H9 (cell line): Measurements from ENCODE around the gene NEK8. TPM values are rescaled to one million over a fixed set of nuclear protein-coding genes. Genes with fewer than 3 reads are reported as not detected.

Source experiments
- DNase-seq: peaks from one replicate; pipeline ENCODE4 v3.0.0-alpha.2; 2017
- H2AFZ ChIP-seq: one replicate; pipeline ENCODE4 v1.6.1; 2013; ENCODE audit warnings: mild to moderate bottlenecking, low read length, control low read depth, moderate library complexity
- H2AK5ac ChIP-seq: 2 replicates; pipeline ENCODE4 v1.6.1; 2013; ENCODE audit warnings: low read length, control low read depth, mixed read lengths; ENCODE audit not compliant: insufficient read length
- H2BK120ac ChIP-seq: one replicate; pipeline ENCODE4 v1.6.1; 2013; ENCODE audit warnings: low read depth, mild to moderate bottlenecking, low read length, control low read depth, inconsistent platforms; ENCODE audit not compliant: poor library complexity, severe bottlenecking
- H2BK12ac ChIP-seq: 2 replicates; pipeline ENCODE4 v1.6.1; 2013; ENCODE audit warnings: low read length, control low read depth, mixed read lengths, low read depth; ENCODE audit not compliant: insufficient read length
- H2BK15ac ChIP-seq: 2 replicates; pipeline ENCODE4 v1.6.1; 2013; ENCODE audit warnings: low read depth, low read length, control low read depth
- H2BK20ac ChIP-seq: one replicate; pipeline ENCODE4 v1.6.1; 2013; ENCODE audit warnings: low read depth, mild to moderate bottlenecking, low read length, control low read depth, inconsistent platforms; ENCODE audit not compliant: poor library complexity, severe bottlenecking
- H2BK5ac ChIP-seq: 2 replicates; pipeline ENCODE4 v1.6.1; 2013; ENCODE audit warnings: low read length, control low read depth, mixed read lengths; ENCODE audit not compliant: insufficient read length
- H3K14ac ChIP-seq: 2 replicates; pipeline ENCODE4 v1.6.1; 2013; ENCODE audit warnings: low read length, control low read depth; ENCODE audit not compliant: insufficient read depth
- H3K18ac ChIP-seq: 2 replicates; pipeline ENCODE4 v1.6.1; 2013; ENCODE audit warnings: low read depth, mild to moderate bottlenecking, mixed read lengths, low read length, control low read depth; ENCODE audit not compliant: insufficient read length
- H3K23ac ChIP-seq: 2 replicates; pipeline ENCODE4 v1.6.1; 2013; ENCODE audit warnings: low read length, control low read depth, mixed read lengths, low read depth; ENCODE audit not compliant: insufficient read length
- H3K23me2 ChIP-seq: 2 replicates; pipeline ENCODE4 v1.6.1; 2013; ENCODE audit warnings: low read depth, mild to moderate bottlenecking, mixed read lengths, low read length, control low read depth; ENCODE audit not compliant: insufficient read length, poor library complexity, severe bottlenecking
- H3K27ac ChIP-seq: 2 replicates; pipeline ENCODE4 v1.5.1; 2013; ENCODE audit warnings: low read length, control low read depth, mixed read lengths, low read depth; ENCODE audit not compliant: insufficient read length
- H3K27me3 ChIP-seq: 2 replicates; pipeline ENCODE4 v1.6.1; 2013; ENCODE audit warnings: low read length, control low read depth, inconsistent platforms; ENCODE audit not compliant: insufficient read depth
- H3K4ac ChIP-seq: 2 replicates; pipeline ENCODE4 v1.6.1; 2013; ENCODE audit warnings: low read depth, mild to moderate bottlenecking, control low read depth, inconsistent platforms, low read length, moderate library complexity
- H3K4me1 ChIP-seq: 2 replicates; pipeline ENCODE4 v1.6.1; 2013; ENCODE audit warnings: low read length, control low read depth, inconsistent platforms; ENCODE audit not compliant: insufficient read depth
- H3K4me2 ChIP-seq: 2 replicates; pipeline ENCODE4 v1.6.1; 2013; ENCODE audit warnings: low read length, control low read depth, mixed read lengths; ENCODE audit not compliant: insufficient read length, insufficient read depth
- H3K56ac ChIP-seq: 2 replicates; pipeline ENCODE4 v1.6.1; 2013; ENCODE audit warnings: low read depth, mild to moderate bottlenecking, mixed read lengths, low read length, control low read depth; ENCODE audit not compliant: insufficient read length
- H3K79me1 ChIP-seq: 2 replicates; pipeline ENCODE4 v1.6.1; 2013; ENCODE audit warnings: low read depth, mild to moderate bottlenecking, moderate library complexity, low read length, control low read depth, inconsistent platforms; ENCODE audit not compliant: insufficient read depth, poor library complexity, severe bottlenecking
- H3K79me2 ChIP-seq: 2 replicates; pipeline ENCODE4 v1.6.1; 2013; ENCODE audit warnings: low read length, control low read depth, inconsistent platforms; ENCODE audit not compliant: insufficient read depth
- H3K9ac ChIP-seq: 2 replicates; pipeline ENCODE4 v1.6.1; 2013; ENCODE audit warnings: low read length, control low read depth, mixed read lengths; ENCODE audit not compliant: insufficient read length; ENCODE audit errors: extremely low read depth
- H3K9me3 ChIP-seq: one replicate; pipeline ENCODE4 v1.6.1; 2013; ENCODE audit warnings: low read depth, low read length, inconsistent platforms; ENCODE audit not compliant: control insufficient read depth
- H3T11ph ChIP-seq: one replicate; pipeline ENCODE4 v1.6.1; 2013; ENCODE audit warnings: mild to moderate bottlenecking, low read length, control low read depth, inconsistent platforms
- H4K20me1 ChIP-seq: one replicate; pipeline ENCODE4 v1.6.1; 2013; ENCODE audit not compliant: control insufficient read depth, insufficient read length, insufficient read depth
- H4K5ac ChIP-seq: 2 replicates; pipeline ENCODE4 v1.6.1; 2013; ENCODE audit warnings: low read depth, mild to moderate bottlenecking, mixed read lengths, low read length, control low read depth; ENCODE audit not compliant: insufficient read length
- H4K8ac ChIP-seq: replicated peaks from 2 replicates; pipeline ENCODE4 v1.6.1; 2013; ENCODE audit warnings: low read length, control low read depth, mixed read lengths, low read depth; ENCODE audit not compliant: insufficient read length
- H4K91ac ChIP-seq: 2 replicates; pipeline ENCODE4 v1.6.1; 2013; ENCODE audit warnings: low read depth, mild to moderate bottlenecking, moderate library complexity, mixed read lengths, low read length, control low read depth; ENCODE audit not compliant: insufficient read length
- H3K27ac Mint-ChIP-seq, 3 experiments: 2 replicates in 2 of 3; 3 replicates in 1 of 3; pipeline ENCODE4 v1.8.0; 2020 to 2021; ENCODE audit warnings: mixed read lengths in 3 of 3, mild to moderate bottlenecking in 1 of 3, moderate library complexity in 1 of 3
- H3K27me3 Mint-ChIP-seq: 2 replicates; pipeline ENCODE4 v1.8.0; 2021; ENCODE audit warnings: low read depth, mild to moderate bottlenecking, moderate library complexity, mixed read lengths
- H3K36me3 Mint-ChIP-seq, 3 experiments: 2 replicates in 2 of 3; 3 replicates in 1 of 3; pipeline ENCODE4 v1.8.0; 2020 to 2021; ENCODE audit warnings: low read depth in 3 of 3, mixed read lengths in 3 of 3; ENCODE audit not compliant: insufficient read depth in 1 of 3
- H3K4me1 Mint-ChIP-seq, 2 experiments: 2 replicates each; pipeline ENCODE4 v1.8.0; 2020; ENCODE audit warnings: mixed read lengths in 2 of 2
- H3K4me3 Mint-ChIP-seq, 2 experiments: 2 replicates in 1 of 2; 3 replicates in 1 of 2; pipeline ENCODE4 v1.8.0; 2020 to 2021; ENCODE audit warnings: mild to moderate bottlenecking in 2 of 2, mixed read lengths in 2 of 2, moderate library complexity in 1 of 2
- H3K9me3 Mint-ChIP-seq, 2 experiments: 2 replicates in 1 of 2; 3 replicates in 1 of 2; pipeline ENCODE4 v1.8.0; 2020; ENCODE audit warnings: mild to moderate bottlenecking in 2 of 2, mixed read lengths in 2 of 2, moderate library complexity in 1 of 2
- WGBS: extraction: QIAGEN DNeasy Blood & Tissue Kit; methylation state at CpG from one replicate; pipeline ENCODE4 v1.1.7; 2013; ENCODE audit warnings: missing lambda C conversion rate, low lambda C conversion rate, mixed read lengths; ENCODE audit not compliant: insufficient read length; ENCODE audit errors: extremely low coverage; 5-methylcytosine and 5-hydroxymethylcytosine counted together
- total RNA-seq: library from RNA; stranded (reverse); gene quantifications from 2 replicates; pipeline ENCODE4 v1.2.1, GENCODE V29; 2021
- TF ChIP-seq, protein P1 (sequence below): fragments of 200-600 bp; sonication (generic); conservative IDR thresholded peaks from 3 replicates; pipeline ENCODE4 v1.8.0; 2021; ENCODE audit warnings: antibody characterized with exemption, mild to moderate bottlenecking

The NEK8 gene
- total RNA-seq, 1 experiment from 2014 or later: 18.8 TPM

GRCh38 chr17:28734712-28735241, 6.2 kb downstream of the NEK8 start:
- Histone ChIP-seq H2BK5ac (no peak overlapping the region), H3K4me2 (no peak overlapping the region), H2BK12ac (no peak overlapping the region), H3K9me3 (no peaks in the 10 kb centered on the region), H4K91ac (no peak overlapping the region), H3K23me2 (peaks cover 2% of the 10 kb centered on the region), H2AK5ac (no peak overlapping the region), H4K5ac (no peak overlapping the region), H3K4me1 (no peaks in the 10 kb centered on the region), H4K8ac (no peak overlapping the region), H3K27me3 (no peaks in the 10 kb centered on the region), H3K4ac (no peak overlapping the region), H3T11ph (no peak overlapping the region), H3K18ac (no peak overlapping the region), H3K79me2 (no peaks in the 10 kb centered on the region), H3K27ac (no peak overlapping the region), H2BK15ac (no peak overlapping the region), H3K9ac (no peak overlapping the region), H3K56ac (no peak overlapping the region), H3K14ac (no peak overlapping the region), H2AFZ (no peak overlapping the region), H2BK120ac (no peak overlapping the region), H3K23ac (no peak overlapping the region), H2BK20ac (no peak overlapping the region), H4K20me1 (no peaks in the 10 kb centered on the region), H3K79me1 (no peaks in the 10 kb centered on the region)
- Mint-ChIP-seq H3K36me3 (peaks cover 19 to 37% (median 22%) of the 10 kb centered on the region in 3 experiments; a peak in 6 of 7 replicates), H3K4me3 (no peak overlapping the region), H3K9me3 (no peaks in the 10 kb centered on the region), H3K27ac (no peak overlapping the region), H3K27me3 (no peaks in the 10 kb centered on the region), H3K4me1 (no peaks in the 10 kb centered on the region; a peak in 1 of 4 replicates)
- no CpG with 5 or more reads among the region's 10 CpGs for WGBS
- DNase-seq: no peak
- TF ChIP-seq, protein P1, sequence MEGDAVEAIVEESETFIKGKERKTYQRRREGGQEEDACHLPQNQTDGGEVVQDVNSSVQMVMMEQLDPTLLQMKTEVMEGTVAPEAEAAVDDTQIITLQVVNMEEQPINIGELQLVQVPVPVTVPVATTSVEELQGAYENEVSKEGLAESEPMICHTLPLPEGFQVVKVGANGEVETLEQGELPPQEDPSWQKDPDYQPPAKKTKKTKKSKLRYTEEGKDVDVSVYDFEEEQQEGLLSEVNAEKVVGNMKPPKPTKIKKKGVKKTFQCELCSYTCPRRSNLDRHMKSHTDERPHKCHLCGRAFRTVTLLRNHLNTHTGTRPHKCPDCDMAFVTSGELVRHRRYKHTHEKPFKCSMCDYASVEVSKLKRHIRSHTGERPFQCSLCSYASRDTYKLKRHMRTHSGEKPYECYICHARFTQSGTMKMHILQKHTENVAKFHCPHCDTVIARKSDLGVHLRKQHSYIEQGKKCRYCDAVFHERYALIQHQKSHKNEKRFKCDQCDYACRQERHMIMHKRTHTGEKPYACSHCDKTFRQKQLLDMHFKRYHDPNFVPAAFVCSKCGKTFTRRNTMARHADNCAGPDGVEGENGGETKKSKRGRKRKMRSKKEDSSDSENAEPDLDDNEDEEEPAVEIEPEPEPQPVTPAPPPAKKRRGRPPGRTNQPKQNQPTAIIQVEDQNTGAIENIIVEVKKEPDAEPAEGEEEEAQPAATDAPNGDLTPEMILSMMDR: no peak
